ENCODE measurements around the gene ERCC6L2. TPM values are rescaled to one million over a fixed set of nuclear protein-coding genes. Genes with fewer than 3 reads are reported as not detected.
A peak's percentile ranks its signal among the peaks of the same experiment; 100 is the strongest.

ERCC6L2 gene
- polyA plus RNA-seq, 2 of the 4 experiments (the other 2 are of a cell fraction): 13.3 to 36.7 TPM

DNA sequence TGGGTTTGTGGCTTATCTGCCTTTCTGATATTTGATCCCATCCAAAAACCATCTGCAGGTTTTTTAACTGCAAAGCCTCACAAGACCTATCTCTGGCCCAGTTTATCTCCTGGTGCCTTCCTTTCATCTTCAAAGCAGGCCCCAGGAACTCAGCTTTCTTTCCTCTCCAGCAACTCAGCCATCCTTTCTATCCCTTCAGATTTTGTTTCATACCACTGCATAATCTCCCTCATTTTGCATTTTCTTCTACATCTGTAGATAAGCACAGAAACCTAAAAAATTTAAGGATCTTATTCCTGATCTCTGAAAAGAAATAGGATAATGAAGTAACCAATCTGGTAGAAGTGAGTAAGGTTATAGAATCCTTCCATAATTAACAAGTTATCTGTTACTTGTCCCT, 19.5 kb upstream of the ERCC6L2 start:
- peaks cover 38% of the 10 kb centered on the region for H3K4me1 ChIP-seq
- no peak overlapping the region for H3K27ac ChIP-seq
- ChIA-PET CTCF (no interaction called here), POLR2A (interaction anchor here (3.1 kb wide), 1 partner anchor 19 kb away, joined by 9 read pairs; the partner anchor contains the start of gene ERCC6L2)
- no peaks in the 10 kb centered on the region for H3K9me3 ChIP-seq
- H3K4me3 ChIP-seq: no peak overlapping the region
- TF ChIP-seq CEBPB (IDR thresholded peaks at IDR 0.05): no peak
- DNase-seq (ENCODE audit: low read depth in 1 of 2, low spot score in 1 of 2) (no peak), FAIRE-seq (no peak), ATAC-seq (no peak)
- no peak overlapping the region for H3K4me2 ChIP-seq

- Histone ChIP-seq H3K9me3 (peaks cover 3% of the 10 kb centered on the region; the same call in 2 of the 3 replicates), H3K4me3 (no peak overlapping the region), H3K4me1 (peaks cover 38% of the 10 kb centered on the region), H3K27ac (peak overlapping the region in 1 of 2 experiments; percentile 1; a peak in 1 of 6 replicates), H3K4me2 (peak overlapping the region; percentile 22; the same call in 2 of the 3 replicates)
- 17% methylated on average over 2 of the region's 2 CpGs for WGBS (ENCODE audit: missing lambda C conversion rate)
- ChIA-PET CTCF (no interaction called here), POLR2A (interaction anchor here (0.7 kb wide), 1 partner anchor 18 kb away, joined by 3 read pairs; no protein-coding TSS in a partner anchor)
- TF ChIP-seq POLR2AphosphoS2 (conservative IDR thresholded peaks at IDR 0.05; ENCODE audit: low read length): no peak
- TF ChIP-seq GATA3 (IDR thresholded peaks at IDR 0.05; ENCODE audit: borderline replicate concordance): 0 out of 2 replicates have a peak, but pooled peaks have one; percentile 28
- FAIRE-seq (no peak), ATAC-seq (peak in 1 of 2 experiments; percentile 62; a peak in 3 of 6 replicates), DNase-seq (ENCODE audit: low read depth in 1 of 2, low spot score in 1 of 2) (peak in 1 of 2 experiments; percentile 19)
Measured at GRCh38 chr9:95857124-95857523, 18.4 kb upstream of the ERCC6L2 start.

- CTCF ChIA-PET: no interaction called here
- Histone ChIP-seq H3K27ac (no peak overlapping the region; a peak in 1 of 6 replicates), H3K4me3 (no peak overlapping the region), H3K4me1 (peaks cover 31% of the 10 kb centered on the region), H3K4me2 (no peak overlapping the region), H3K9me3 (peaks cover 11% of the 10 kb centered on the region; the same call in 2 of the 3 replicates)
- POLR2A ChIA-PET: no interaction called here
- no peak for FAIRE-seq
- no peak for ATAC-seq
- TF ChIP-seq HMGXB4 (CRISPR knock-in tag; IDR thresholded peaks at IDR 0.05; ENCODE audit: borderline replicate concordance) (no peak), SMC3 (IDR thresholded peaks at IDR 0.05) (no peak), NFE2L2 (conservative IDR thresholded peaks at IDR 0.05; ENCODE audit: low read length) (no peak), CEBPB (IDR thresholded peaks at IDR 0.05) (no peak), RNF2 (IDR thresholded peaks at IDR 0.05; ENCODE audit: borderline replicate concordance, low read depth) (no peak), JUNB (IDR thresholded peaks at IDR 0.05) (no peak), RARB (CRISPR knock-in tag; IDR thresholded peaks at IDR 0.05) (no peak), ATOH8 (CRISPR knock-in tag; IDR thresholded peaks at IDR 0.05; ENCODE audit: low read depth) (no peak), NPAS2 (CRISPR knock-in tag; IDR thresholded peaks at IDR 0.05; ENCODE audit: borderline replicate concordance) (no peak), RAD21 (conservative IDR thresholded peaks at IDR 0.05 in 1 of 2, IDR thresholded peaks at IDR 0.05 in 1 of 2) (no peak), GATA3 (IDR thresholded peaks at IDR 0.05; ENCODE audit: borderline replicate concordance) (no peak), BHLHE40 (IDR thresholded peaks at IDR 0.05; ENCODE audit: low read depth, low read length) (no peak), HES2 (IDR thresholded peaks at IDR 0.05) (no peak), EP300 (IDR thresholded peaks at IDR 0.05) (no peak)
- TF ChIP-seq, protein P1, sequence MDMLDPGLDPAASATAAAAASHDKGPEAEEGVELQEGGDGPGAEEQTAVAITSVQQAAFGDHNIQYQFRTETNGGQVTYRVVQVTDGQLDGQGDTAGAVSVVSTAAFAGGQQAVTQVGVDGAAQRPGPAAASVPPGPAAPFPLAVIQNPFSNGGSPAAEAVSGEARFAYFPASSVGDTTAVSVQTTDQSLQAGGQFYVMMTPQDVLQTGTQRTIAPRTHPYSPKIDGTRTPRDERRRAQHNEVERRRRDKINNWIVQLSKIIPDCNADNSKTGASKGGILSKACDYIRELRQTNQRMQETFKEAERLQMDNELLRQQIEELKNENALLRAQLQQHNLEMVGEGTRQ (IDR thresholded peaks at IDR 0.05): no peak
- TF ChIP-seq, protein P2, sequence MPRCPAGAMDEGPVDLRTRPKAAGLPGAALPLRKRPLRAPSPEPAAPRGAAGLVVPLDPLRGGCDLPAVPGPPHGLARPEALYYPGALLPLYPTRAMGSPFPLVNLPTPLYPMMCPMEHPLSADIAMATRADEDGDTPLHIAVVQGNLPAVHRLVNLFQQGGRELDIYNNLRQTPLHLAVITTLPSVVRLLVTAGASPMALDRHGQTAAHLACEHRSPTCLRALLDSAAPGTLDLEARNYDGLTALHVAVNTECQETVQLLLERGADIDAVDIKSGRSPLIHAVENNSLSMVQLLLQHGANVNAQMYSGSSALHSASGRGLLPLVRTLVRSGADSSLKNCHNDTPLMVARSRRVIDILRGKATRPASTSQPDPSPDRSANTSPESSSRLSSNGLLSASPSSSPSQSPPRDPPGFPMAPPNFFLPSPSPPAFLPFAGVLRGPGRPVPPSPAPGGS (IDR thresholded peaks at IDR 0.05): no peak
- TF ChIP-seq, protein P3, sequence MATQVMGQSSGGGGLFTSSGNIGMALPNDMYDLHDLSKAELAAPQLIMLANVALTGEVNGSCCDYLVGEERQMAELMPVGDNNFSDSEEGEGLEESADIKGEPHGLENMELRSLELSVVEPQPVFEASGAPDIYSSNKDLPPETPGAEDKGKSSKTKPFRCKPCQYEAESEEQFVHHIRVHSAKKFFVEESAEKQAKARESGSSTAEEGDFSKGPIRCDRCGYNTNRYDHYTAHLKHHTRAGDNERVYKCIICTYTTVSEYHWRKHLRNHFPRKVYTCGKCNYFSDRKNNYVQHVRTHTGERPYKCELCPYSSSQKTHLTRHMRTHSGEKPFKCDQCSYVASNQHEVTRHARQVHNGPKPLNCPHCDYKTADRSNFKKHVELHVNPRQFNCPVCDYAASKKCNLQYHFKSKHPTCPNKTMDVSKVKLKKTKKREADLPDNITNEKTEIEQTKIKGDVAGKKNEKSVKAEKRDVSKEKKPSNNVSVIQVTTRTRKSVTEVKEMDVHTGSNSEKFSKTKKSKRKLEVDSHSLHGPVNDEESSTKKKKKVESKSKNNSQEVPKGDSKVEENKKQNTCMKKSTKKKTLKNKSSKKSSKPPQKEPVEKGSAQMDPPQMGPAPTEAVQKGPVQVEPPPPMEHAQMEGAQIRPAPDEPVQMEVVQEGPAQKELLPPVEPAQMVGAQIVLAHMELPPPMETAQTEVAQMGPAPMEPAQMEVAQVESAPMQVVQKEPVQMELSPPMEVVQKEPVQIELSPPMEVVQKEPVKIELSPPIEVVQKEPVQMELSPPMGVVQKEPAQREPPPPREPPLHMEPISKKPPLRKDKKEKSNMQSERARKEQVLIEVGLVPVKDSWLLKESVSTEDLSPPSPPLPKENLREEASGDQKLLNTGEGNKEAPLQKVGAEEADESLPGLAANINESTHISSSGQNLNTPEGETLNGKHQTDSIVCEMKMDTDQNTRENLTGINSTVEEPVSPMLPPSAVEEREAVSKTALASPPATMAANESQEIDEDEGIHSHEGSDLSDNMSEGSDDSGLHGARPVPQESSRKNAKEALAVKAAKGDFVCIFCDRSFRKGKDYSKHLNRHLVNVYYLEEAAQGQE (IDR thresholded peaks at IDR 0.05): no peak
- DNase-seq (ENCODE audit: low read depth in 1 of 2, low spot score in 1 of 2): no peak
Measured at GRCh38 chr9:95857896-95858295, 17.6 kb upstream of the ERCC6L2 start.

All from A549 (cell line).